ENCODE measurements around the gene ADARB1.
A peak's percentile ranks its signal among the peaks of the same experiment; 100 is the strongest.
"Not testable (repeated sequence)": the region's sequence is repeated elsewhere in the genome, so short reads cannot be mapped to it uniquely, and the experiment has no call there.

ADARB1 gene

DNA sequence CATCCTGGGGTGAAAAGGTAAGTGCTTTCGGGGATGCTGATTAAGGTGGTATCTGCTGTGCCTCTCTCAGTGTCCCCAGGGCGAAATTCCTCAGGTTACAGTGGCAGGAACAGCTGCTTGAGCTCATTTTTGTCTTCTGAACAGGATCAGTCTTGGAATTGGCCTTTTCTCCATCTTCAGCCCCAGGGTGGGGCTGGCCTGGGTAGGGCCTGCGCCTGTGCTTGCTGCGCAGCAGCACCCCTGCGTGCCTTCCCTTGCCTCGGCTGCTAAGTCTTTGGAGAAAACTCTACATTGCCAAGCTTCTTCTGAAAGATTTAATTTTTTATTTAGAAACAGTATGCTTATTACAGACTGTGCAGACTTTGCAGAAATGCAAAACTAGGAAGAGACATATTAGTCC lies 41.7 kb downstream of the ADARB1 start:
- no peak for DNase-seq (ENCODE audit: low read depth)

- DNase-seq (ENCODE audit: low read depth) = no peak
Measured at GRCh38 chr21:45117314-45117713, 42.9 kb downstream of the ADARB1 start.

GRCh38 chr21:45118099-45118498 lies 43.7 kb downstream of the ADARB1 start:
- no peak for DNase-seq (ENCODE audit: low read depth)

DNA sequence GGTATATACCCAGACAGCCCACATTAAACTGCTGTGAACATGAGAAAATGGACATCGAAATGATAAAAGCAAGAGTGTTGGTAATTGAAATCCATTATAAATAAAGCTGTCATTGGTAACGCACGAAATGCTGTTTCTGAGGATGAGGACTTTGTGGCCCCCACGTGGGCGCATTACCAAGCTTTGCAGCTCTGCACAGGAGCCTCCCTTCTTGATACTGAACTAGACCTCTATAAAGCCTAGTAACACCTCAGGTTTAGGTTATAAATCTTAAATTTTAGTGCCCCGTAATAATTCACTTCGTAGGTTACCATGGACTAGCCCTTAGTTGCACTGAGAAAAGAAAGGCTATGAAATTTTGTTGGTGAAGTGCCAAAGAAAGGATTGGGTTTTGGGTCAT lies 45.4 kb downstream of the ADARB1 start:
- DNase-seq (ENCODE audit: low read depth) = no peak

DNA sequence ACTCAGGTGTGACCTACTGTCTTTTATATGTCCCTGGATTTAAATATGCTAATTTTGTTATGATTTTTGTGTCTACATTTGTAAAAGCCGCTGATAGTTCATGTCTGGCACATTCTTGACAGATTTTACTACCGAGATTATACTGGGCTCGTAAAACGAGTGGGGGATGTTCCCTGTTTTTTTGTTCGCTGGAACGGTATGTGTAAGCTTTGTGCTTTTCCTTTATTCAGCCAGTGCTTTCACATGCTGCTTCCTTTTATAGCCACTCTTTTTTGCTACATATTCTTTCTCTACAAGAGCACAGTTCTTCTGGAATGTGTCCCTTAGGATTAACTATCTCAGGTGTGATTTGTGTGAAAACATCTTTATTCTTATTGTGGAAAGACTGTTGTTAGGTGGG lies 46.6 kb downstream of the ADARB1 start:
- no peak for DNase-seq (ENCODE audit: low read depth)

- DNase-seq (ENCODE audit: low read depth) = no peak
Measured at GRCh38 chr21:45122030-45122429, 47.6 kb downstream of the ADARB1 start.

GRCh38 chr21:45122432-45123132 lies 48.2 kb downstream of the ADARB1 start:
- DNase-seq (ENCODE audit: low read depth) = no peak

- no peak for DNase-seq (ENCODE audit: low read depth)
Measured at GRCh38 chr21:45123440-45123839, 49.1 kb downstream of the ADARB1 start.

DNA sequence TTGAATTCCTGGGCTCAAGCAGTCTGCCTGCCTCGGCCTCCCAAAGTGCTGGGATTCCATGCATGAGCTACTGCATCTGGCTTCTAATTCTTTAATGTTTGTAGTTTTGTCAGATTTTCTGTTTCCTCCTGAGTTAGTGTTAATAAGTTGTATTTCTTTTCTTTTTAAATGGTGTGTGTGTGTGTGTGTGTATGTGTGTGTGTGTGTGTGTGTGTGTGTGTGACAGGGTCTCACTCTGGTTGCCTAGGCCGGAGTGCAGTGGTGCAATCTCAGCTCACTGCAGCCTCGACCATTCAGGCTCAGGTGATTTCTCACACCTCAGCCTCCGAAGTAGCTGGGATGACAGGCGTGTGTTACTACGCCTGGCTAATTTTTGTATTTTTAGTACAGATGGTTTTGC lies 50.2 kb downstream of the ADARB1 start:
- DNase-seq (ENCODE audit: low read depth) = no peak

- DNase-seq (ENCODE audit: low read depth) = no peak
Measured at GRCh38 chr21:45125357-45125756, 51.0 kb downstream of the ADARB1 start.

- DNase-seq (ENCODE audit: low read depth) = no peak
Measured at GRCh38 chr21:45126204-45126626, 51.8 kb downstream of the ADARB1 start.

DNA sequence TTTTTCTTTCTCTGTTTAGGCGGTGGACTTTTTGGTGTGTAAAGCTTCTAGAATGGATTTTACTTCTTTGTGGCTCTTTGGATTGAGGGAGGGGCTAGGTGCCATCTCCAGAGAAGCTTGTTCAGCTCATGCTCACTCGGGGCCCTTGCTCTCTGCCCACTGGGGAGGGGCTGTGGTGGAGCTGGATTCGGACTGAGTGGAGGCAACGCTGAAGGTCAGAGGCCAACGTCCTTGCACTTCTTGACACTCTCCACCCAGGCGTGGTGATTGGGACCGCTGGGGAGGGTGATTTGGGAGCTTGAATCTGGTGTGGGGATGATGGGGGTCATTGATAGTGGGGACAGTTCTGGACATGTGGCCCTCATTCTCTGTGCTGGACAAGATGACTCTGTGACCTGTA lies 52.6 kb downstream of the ADARB1 start:
- no peak for DNase-seq (ENCODE audit: low read depth)

DNA sequence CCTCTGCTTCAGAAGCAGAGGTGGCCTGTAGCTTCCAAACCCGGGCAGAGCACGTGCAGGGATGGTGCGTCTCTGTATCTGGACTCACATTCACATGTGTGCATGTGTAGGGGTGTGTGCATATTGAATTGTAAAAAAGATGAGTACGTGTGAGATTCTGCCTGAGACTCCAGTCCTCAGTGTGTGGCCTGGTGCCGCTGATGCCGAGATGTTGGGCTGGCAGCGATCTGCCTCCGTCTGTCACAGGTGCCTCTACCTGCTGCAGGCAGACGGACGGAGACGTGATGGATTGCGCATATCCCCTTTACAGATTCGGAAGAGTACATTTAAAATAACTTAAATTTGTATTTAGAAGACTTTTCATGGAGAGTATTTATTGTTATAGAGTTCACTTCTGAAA lies 53.6 kb downstream of the ADARB1 start:
- DNase-seq (ENCODE audit: low read depth) = no peak

GRCh38 chr21:45128613-45129188 lies 54.3 kb downstream of the ADARB1 start:
- DNase-seq (ENCODE audit: low read depth) = peak; percentile 51

DNA sequence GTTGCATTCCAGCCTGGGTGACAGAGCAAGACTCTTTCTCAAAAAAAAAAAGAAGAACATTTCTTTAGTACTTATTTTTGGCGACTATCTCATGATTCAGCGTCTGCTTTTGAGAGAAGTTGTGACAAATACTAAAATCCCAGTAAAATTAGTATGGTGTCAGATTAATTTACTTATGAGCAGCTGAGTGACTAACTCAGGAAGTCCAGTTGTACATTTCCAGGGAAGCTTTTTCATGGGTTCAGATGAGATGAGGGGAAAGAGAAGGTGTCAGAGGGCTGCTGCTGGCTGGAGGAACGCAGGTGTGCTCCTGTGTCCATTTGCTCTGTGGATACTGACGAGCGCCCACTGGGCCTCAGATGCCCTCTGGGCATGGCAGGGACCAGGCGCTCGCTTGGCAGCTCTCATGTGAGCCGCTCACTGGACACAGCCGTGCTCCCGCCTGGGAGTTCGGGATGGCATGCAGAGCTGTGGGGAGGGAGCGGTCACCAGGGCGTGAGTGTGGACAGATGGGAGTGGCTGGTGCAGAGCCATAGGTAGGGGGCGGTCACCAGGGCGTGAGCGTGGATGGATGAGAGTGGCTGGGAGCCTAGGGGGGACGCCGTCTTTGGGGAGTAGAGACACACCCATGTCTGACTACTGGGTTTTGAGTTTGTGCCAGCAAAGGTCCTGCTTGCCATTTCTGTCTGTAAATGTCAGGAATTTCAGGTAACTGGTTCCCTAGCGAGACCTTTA lies 55.0 kb downstream of the ADARB1 start:
- DNase-seq (ENCODE audit: low read depth) = no peak

- DNase-seq (ENCODE audit: low read depth) = no peak
Measured at GRCh38 chr21:45130324-45130774, 56.0 kb downstream of the ADARB1 start.

DNA sequence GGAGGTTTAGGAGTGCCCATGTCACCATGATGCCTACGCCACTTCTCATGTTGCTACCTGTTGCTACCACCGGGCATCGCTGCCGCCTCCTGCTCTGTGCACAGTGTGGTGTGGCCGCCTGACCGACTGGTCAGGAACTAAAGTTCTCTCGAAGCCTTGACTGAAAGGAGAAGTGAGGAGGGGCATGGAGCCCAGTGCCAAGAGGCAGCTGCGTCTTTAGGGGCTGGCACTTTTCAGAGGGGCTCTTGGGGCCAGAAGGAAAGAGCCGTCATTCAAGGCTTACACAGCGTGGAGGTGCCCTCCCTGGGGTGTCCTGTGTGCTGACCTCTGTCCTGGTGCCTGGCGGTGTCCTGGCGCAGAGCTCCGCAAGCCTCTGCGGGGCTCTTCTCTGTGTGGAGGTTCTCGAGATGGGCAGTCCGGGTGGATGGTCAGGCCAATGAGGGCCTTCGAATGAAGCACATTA lies 57.2 kb downstream of the ADARB1 start:
- no peak for DNase-seq (ENCODE audit: low read depth)

DNA sequence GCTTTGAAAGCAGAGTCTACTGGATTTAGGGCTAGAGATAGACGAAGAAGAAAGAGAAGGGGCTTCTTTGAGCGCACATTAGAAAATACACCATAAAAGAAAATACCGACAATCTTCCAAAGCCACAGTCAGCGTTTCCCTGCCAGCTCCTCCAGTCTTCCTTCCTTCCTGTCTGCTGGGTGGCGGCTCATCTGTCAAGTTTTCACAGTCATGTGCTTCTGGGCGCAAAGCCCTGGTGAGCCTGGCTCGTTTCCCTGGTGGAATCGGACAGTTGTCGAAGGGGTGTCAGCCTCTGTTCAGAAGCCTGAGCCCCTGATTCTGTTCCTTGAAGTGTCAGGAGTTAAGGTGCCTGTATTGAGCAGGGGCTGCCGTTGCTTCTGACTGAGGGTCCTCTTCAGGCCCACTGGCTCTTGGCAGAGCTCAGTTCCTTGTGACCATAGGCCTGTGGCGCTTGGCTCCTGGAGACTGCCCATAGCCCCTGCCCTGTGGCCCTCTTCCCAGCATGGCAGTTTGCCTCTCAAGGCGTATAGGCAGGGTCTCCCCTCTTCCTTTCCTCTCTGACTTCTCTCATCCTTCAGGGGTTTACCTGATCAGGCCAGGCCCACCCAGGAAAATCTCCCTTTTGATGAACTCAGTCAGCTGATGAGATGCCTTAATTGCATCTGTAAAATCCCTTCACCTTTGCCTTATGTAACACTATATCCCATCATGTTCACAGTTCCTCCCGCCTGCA lies 58.6 kb downstream of the ADARB1 start:
- no peak for DNase-seq (ENCODE audit: low read depth)

- not testable (repeated sequence) for DNase-seq (ENCODE audit: low read depth)
Measured at GRCh38 chr21:45133574-45134278, 59.3 kb downstream of the ADARB1 start.

GRCh38 chr21:45134279-45135076 lies 60.1 kb downstream of the ADARB1 start:
- DNase-seq (ENCODE audit: low read depth) = no peak

- DNase-seq (ENCODE audit: low read depth) = no peak
Measured at GRCh38 chr21:45135122-45135521, 60.7 kb downstream of the ADARB1 start.
